ENCODE data around the gene FBXO22. TPM values are rescaled to one million over a fixed set of nuclear protein-coding genes. Genes with fewer than 3 reads are reported as not detected.
"Not testable (repeated sequence)": the region's sequence is repeated elsewhere in the genome, so short reads cannot be mapped to it uniquely, and the experiment has no call there.

FBXO22 gene
- total RNA-seq, 6 donors from 2014 or later = 10.3 to 31.1 (median 21.1) TPM

DNA sequence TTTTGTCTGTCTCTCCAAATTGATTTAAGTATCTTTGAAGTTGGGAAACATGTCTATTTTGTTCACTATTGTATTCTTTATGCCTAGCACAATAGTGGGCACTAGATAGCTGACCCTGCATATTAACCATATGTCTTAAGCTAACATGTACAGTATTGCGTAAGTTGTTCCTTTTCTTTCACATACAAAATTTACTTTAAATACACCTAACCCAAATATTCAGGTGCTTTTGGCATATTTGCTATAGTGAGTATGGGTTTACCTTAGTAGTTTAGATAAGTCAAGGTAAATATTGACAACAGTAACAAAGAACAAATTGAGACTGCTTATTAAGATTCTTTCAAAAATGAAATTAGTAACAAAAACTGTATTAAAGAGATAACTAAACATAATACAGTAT, 57.7 kb downstream of the FBXO22 start:
- no peak overlapping the region for H3K27ac ChIP-seq
- ATAC-seq (ENCODE audit: low FRiP score in 2 of 2) (no peak), DNase-seq (no peak)
- H3K36me3 ChIP-seq = no peaks in the 10 kb centered on the region
- WGBS, 2 donors = 72 to 90% methylated on average over 1 of the region's 1 CpG
- H3K4me1 ChIP-seq = no peaks in the 10 kb centered on the region
- H3K27me3 ChIP-seq = no peaks in the 10 kb centered on the region
- no peaks in the 10 kb centered on the region for H3K9me3 ChIP-seq
- H3K4me3 ChIP-seq = no peak overlapping the region
- TF ChIP-seq POLR2AphosphoS5 (IDR thresholded peaks at IDR 0.05) (no peak), POLR2A (IDR thresholded peaks at IDR 0.05) (no peak), EP300 (IDR thresholded peaks at IDR 0.05) (no peak), CTCF (IDR thresholded peaks at IDR 0.05) (no peak)

GRCh38 chr15:75966073-75966472, 62.4 kb downstream of the FBXO22 start:
- WGBS, 2 donors = 44 to 45% methylated on average over 2 of the region's 2 CpGs
- TF ChIP-seq POLR2A (IDR thresholded peaks at IDR 0.05) = no peak
- TF ChIP-seq EP300 (IDR thresholded peaks at IDR 0.05) = no peak
- no peak for TF ChIP-seq POLR2AphosphoS5 (IDR thresholded peaks at IDR 0.05)
- no peak for TF ChIP-seq CTCF (IDR thresholded peaks at IDR 0.05)
- Histone ChIP-seq H3K4me1 (no peaks in the 10 kb centered on the region), H3K27me3 (no peaks in the 10 kb centered on the region), H3K9me3 (no peaks in the 10 kb centered on the region), H3K36me3 (no peaks in the 10 kb centered on the region), H3K27ac (no peak overlapping the region), H3K4me3 (no peak overlapping the region)
- no peak for ATAC-seq (ENCODE audit: low FRiP score in 2 of 2)
- DNase-seq = no peak

DNA sequence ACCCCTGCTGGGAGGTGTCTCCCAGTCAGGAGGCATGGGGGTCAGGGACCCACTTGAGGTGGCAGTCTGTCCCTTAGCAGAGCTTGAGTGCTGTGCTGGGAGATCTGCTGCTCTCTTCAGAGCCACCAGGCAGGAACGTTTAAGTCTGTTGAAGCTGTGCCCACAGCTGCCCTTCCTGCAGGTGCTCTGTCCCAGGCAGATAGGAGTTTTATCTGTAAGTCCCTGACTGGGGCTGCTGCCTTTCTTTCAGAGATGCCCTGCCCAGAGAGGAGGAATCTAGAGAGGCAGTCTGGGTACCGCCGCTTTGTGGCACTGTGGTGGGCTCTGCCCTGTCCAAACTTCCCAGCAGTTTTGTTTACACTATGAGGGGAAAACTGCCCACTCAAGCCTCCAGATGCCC, 73.1 kb downstream of the FBXO22 start:
- ATAC-seq (ENCODE audit: low FRiP score in 2 of 2); H3K36me3 ChIP-seq; H3K27me3 ChIP-seq; H3K27ac ChIP-seq; H3K4me1 ChIP-seq; DNase-seq; H3K9me3 ChIP-seq; H3K4me3 ChIP-seq: not testable (repeated sequence)
- 92 to 94% methylated on average over 3 of the region's 3 CpGs for WGBS, 2 donors

DNA sequence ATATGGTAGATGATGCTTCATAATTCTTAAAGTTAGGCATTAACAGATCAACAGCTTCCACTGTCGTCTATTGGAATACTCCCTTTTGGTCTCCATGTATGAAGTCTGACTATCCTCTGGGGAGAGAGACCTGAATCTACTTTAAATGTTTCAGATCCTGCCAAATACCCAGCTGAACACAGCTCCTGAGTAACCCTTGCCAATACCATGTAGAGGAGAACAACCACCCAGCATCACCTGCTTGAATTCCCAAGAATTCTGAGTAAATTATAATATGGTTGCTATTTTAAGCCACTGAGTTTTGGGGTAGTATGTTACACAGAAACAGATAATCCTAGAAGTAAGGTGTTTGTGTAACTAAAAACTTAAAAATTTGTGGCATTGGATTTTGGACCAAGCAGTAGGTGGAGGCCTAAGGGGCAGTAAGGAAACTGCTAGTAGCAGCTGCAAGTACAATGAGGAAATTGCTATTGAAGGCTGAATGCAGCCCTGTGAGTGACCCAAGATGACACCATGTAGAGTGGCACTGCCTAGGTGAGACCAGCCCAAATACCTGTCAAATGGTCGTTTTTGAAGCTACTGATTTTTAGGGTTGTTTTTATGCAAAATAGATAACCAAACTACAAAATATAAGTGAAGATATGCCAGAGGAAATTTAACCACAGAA, 77.6 kb downstream of the FBXO22 start:
- H3K4me3 ChIP-seq = no peak overlapping the region
- H3K27me3 ChIP-seq = no peaks in the 10 kb centered on the region
- ATAC-seq (ENCODE audit: low FRiP score in 2 of 2) = no peak
- H3K36me3 ChIP-seq = no peaks in the 10 kb centered on the region
- 58 to 69% methylated on average over 2 of the region's 2 CpGs for WGBS, 2 donors
- no peaks in the 10 kb centered on the region for H3K4me1 ChIP-seq
- no peaks in the 10 kb centered on the region for H3K9me3 ChIP-seq
- H3K27ac ChIP-seq = no peak overlapping the region
- TF ChIP-seq POLR2A (IDR thresholded peaks at IDR 0.05) = no peak
- TF ChIP-seq CTCF (IDR thresholded peaks at IDR 0.05) = no peak
- no peak for TF ChIP-seq POLR2AphosphoS5 (IDR thresholded peaks at IDR 0.05)
- TF ChIP-seq EP300 (IDR thresholded peaks at IDR 0.05) = no peak
- DNase-seq = no peak

- Histone ChIP-seq H3K27me3 (no peaks in the 10 kb centered on the region), H3K36me3 (no peaks in the 10 kb centered on the region), H3K27ac (no peak overlapping the region), H3K9me3 (no peaks in the 10 kb centered on the region), H3K4me3 (no peak overlapping the region), H3K4me1 (no peaks in the 10 kb centered on the region)
- no peak for DNase-seq
- 74 to 79% methylated on average over 2 of the region's 2 CpGs for WGBS, 2 donors
- no peak for TF ChIP-seq CTCF (IDR thresholded peaks at IDR 0.05)
- TF ChIP-seq POLR2AphosphoS5 (IDR thresholded peaks at IDR 0.05) = no peak
- TF ChIP-seq POLR2A (IDR thresholded peaks at IDR 0.05) = no peak
- TF ChIP-seq EP300 (IDR thresholded peaks at IDR 0.05) = no peak
- ATAC-seq (ENCODE audit: low FRiP score in 2 of 2) = no peak
Observed at GRCh38 chr15:75982468-75982867, 78.8 kb downstream of the FBXO22 start.

- H3K9me3 ChIP-seq; ATAC-seq (ENCODE audit: low FRiP score in 2 of 2); H3K4me3 ChIP-seq; H3K4me1 ChIP-seq; H3K36me3 ChIP-seq; DNase-seq; H3K27ac ChIP-seq; H3K27me3 ChIP-seq: not testable (repeated sequence)
- WGBS, 2 donors = 93 to 99% methylated on average over 3 of the region's 3 CpGs
Observed at GRCh38 chr15:75984706-75985105, 81.0 kb downstream of the FBXO22 start.

All from upper lobe of left lung (tissue), 6 donors.